ENCODE measurements around the gene PRCP.

The PRCP gene

GRCh38 chr11:82826526-82826925, 73.7 kb downstream of the PRCP start:
- DNase-seq, result no peak

GRCh38 chr11:82823647-82824619, 76.3 kb downstream of the PRCP start:
- DNase-seq, result no peak

DNA sequence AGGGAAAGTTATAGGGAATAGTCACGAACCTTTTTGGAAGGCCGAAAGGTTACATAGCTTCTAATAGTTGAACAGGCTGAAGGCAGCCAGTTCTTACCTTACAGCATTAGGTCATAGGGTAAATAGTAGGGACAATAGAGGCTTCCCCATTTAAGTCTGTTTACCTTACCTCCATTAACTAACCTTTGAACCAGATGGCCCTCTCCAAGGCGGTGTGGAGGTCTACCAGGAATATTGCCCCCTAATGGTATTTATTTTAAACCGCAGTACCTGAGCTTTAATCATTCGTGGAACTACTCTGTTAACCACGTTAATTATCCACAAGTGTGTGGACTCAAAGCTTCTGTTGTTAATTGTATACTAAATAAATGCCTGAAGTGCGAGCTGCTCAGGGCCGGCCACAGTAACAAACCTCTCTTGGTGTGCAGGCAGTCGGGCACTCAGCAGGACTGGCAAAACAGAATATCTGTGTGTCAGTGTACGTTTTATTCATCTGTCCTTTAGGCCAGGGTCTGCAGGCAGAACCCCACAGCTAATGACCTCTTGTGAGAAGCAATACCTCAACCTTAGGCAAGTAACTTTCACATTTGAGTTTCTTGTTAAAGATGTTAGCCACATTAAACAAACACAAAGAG, 81.7 kb downstream of the PRCP start:
- no peak for DNase-seq

DNA sequence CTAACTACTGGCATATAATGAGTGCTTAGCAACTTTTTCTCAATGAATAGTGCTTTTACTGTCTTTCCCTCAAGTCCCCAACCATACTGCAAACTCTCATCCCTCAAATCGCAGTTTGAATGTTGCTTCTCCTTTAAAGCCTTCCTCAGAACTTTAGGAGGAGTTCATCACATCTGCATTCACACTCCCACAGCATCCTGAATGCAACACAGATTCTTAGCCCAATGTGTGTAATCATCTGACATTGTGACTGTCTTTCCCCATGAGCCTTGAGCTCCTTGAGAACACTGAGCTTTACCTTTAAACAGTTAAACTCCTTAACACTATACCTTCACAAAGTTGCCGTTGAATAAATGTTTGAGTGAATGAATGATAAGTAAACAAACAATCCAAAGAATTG, 84.8 kb downstream of the PRCP start:
- DNase-seq, result no peak

- DNase-seq, result no peak
Measured at GRCh38 chr11:82814379-82814778, 85.9 kb downstream of the PRCP start.

DNA sequence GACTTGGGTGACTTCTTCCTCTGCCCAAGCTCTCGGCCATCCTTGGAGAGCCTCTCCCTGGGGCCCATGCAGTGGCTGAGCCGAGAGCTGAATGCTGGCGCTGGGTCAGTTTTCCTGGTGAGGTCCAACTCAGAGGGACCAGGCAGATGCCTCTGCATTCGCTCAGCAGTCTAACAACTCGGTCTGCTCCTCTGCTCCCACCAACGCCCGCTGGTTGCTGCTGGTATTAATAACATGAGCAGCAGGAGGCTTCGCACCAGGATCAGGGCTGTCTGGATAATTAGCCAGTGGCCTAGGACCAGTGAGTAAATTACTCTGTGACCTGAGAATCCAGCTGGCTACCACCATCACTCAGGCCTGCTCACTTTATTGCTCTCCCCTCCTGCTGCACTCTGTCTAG, 88.9 kb downstream of the PRCP start:
- DNase-seq, result no peak

DNA sequence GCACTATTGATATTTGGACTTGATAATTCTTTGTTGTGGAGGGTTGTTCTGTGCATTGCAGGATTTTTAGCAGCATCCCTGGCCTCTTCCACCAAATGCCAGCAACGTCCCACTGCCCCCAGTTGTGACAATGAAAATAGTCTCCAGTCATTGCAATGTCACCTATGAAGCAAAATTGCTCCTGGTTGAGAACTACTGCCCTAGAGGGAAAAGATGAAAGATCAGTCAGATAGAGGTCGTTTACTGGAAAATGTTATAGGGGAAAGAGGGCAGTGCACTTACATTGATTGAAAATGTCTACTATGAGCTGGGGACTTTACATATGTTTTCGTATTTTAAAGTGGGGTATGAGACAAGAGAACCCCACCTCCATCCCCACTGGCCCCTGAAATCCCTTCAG, 89.5 kb downstream of the PRCP start:
- DNase-seq, result no peak

- DNase-seq, result no peak
Measured at GRCh38 chr11:82810326-82810725, 89.9 kb downstream of the PRCP start.

- DNase-seq, result no peak
Measured at GRCh38 chr11:82807646-82808045, 92.6 kb downstream of the PRCP start.

DNA sequence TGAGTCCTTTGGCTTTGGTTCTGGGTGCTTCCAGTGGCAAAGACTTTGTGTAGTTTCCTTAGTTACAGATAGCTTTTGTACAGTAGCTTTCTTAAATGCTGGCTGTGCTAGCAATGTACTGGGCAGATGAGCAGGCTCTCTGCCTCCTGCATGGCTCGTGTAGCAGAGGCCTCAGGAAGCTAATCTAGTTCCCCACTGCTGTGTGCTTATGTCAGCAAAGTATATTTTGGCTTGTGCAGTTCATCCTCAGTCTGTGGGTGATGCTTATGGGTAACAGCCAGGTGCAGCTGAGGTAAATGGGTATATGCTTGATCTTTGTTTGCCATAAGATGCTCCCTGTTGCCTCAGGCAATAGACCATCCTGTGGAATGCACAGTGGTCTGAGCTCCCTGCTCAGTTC, 97.5 kb downstream of the PRCP start:
- no peak for DNase-seq

DNA sequence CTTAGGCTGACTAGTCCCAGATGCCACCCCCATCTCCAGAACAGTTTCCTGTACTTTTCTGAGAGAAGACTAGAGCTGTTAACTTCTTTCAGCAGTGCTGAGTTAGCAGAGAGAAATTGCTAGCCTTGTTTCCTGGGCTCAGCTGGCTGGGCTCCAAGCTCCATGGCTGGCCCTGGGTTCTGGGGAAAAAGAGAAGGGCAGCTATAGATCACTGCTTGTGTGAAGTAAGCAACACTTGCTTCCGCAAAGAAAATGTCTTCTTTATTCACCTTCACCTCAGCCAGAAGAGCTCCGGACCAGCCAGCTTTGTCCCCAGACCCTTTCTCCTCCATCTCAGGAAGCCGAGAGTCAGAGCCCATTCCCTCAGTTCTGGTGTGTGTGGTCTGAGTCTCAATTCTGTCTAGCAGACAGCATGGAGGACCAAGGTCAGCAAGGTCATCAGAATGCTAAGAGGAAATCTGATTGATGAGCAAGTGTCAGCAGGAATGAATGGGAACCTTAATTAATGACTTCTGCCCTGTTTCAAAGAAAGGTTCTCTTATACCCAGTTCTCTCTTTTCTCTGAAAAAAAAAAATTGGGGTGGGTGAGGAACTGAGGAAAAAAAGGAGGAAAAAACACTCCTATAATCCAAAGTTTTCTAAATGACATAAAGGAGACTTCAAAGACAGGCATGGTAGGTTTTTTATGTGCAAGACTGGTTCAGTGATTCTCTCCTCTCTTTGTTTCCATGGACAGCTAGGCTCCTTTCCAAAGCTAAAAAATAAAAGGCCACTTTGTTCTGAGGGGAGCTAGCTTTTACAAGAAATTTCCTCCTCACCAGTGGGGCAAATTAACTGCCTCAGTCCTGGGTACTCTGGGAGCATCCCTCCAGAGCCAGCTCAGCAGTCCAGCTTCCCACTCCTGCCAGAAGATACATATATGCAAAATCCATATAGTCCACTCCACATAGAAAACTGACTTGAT, 103.0 kb downstream of the PRCP start:
- DNase-seq, result no peak

DNA sequence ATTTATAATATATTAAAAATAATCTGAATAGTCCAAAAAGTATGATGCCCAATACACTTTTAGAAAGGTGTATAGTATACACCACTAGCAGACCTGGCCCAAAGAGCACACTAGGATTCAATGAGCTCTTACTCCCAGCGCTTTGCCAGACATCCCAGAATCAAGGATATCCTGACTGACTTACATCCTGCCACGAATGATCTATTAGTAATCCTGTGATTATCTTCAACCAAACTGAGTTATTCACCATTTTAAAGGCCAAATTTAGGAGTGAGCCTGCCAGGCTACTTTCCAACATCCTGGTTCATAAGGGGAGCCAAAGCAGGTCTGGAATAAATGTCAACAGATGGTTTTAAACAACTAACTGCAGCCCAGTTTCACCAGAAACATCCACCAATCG, 105.7 kb downstream of the PRCP start:
- no peak for DNase-seq

GRCh38 chr11:82792822-82793569, 107.2 kb downstream of the PRCP start:
- no peak for DNase-seq

- DNase-seq, result no peak
Measured at GRCh38 chr11:82792319-82792718, 107.9 kb downstream of the PRCP start.

DNA sequence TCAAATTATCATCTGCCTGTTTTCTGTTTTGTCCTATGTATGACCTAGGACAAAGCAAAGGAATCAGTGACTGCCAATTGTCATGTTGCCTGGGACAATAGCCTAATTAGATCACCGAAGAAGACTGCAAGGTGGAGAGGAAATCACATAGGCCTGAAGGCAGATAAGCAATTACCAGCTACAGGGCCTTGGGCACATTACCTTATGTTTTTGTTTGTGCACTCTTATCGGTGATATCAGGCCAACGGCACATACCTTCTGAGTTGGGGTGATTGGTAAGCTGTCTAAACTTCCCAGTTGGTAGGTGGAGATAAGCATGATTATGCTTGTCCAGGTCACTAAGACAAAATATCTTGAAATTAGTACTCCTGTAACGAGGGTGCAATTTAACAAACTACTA, 108.5 kb downstream of the PRCP start:
- DNase-seq, result no peak

DNA sequence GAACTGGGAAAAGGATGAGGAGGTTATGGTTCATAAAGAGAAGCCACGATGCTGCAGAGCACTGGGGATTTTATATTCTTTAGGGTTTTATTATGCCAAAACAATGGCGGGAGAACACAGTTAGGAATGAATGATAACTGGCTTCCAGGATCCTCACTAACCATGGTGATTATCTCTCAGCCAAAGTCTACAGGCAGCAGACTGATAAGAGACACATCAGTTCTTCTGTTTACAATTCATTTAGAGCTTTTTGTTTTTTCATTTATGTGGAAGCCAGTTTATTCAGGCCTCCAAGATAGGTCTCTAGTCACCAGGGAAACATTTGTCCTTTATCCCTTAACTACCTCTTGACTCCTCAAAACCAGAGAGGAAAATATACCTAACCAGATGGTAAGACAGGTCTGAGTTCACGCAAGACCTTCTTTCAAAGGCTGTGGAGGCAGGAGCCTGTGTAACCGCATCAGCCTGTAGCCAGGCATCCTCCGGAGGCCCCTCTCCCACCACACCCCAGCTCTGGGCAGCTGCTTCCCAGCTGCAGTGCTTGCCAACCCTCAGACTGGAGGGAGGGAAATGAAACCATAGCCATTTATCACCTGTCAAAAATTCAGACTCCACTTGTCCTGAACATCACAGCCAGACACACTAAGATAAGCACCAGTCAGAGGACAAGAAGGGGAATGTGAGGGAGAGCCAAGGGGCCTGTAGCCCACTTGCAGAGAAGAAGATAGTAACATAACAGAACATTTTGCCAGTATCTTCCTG, 109.3 kb downstream of the PRCP start:
- no peak for DNase-seq

GRCh38 chr11:82787981-82788380, 112.2 kb downstream of the PRCP start:
- DNase-seq, result no peak

DNA sequence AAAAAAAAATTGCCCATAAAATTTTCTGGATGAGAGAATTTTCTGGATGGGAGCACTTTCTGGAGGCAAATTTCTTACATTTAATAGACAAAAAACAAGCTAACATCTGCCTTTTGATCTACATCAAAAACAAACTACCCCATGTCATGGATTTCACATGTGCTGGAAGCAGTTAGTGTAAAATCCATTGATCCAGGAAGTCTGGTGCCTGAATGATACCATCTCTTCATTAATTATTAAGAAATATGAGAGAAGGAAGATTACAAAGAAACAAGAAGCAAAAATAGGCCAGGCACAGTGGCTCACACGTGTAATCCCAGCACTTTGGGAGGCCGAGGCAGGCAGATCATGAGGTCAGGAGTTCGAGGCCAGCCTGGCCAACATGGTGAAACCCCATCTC, 113.4 kb downstream of the PRCP start:
- DNase-seq, result no peak

GRCh38 chr11:82786001-82786400, 114.2 kb downstream of the PRCP start:
- DNase-seq, result no peak

DNA sequence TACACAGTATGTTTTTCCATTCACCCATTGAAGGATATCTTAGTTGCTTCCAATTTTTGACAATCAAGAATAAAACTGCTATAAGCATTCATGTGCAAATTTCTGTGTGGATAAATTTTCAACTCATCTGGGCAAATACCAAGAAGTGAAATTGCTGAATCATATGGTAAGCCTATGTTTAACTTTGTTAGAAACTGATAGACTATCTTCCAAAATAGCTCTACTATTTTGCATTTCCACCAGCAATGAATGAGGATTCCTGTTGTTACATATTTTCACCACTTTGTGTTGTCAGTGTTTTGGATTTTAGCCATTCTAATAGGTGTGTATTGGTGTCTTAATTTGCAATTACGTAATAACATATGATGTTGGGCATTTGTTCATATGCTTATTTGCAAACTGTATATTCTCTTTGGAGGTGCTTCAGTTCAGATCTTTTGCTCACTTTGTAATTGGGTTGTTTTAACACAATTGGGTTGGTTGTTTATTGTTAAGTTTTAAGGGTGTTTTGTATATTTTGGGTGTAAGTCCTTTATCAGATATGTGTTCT, 117.3 kb downstream of the PRCP start:
- DNase-seq, result no peak

DNA sequence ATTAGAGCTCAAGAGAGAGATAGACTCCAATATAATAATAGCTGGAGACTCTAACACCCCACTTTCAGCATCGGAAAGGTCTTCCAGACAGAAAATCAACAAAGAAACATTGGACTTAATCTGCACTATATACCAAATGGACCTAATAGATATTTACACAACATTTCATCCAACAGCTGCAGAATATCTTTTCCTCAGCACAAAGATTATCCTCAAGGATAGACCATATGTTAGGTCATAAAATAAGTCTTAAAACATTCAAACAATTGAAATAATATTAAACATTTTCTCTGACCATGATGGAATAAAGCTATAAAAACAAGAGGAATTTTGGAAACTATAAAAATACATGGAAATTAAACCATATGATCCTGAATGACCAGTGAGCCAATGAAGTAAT, 121.5 kb downstream of the PRCP start:
- no peak for DNase-seq

Measured in activated CD4-positive, CD25-positive, alpha-beta regulatory T cell (primary cell).